NCI-H69 (cell line): Measurements from ENCODE around the gene ITFG2.

Experiments
- DNase-seq: peaks from one replicate; lab custom pipeline; 2025; lab: John Stamatoyannopoulos, UW

Gene ITFG2

GRCh38 chr12:2795291-2796186 is 16.9 kb upstream of the ITFG2 start:
- peak; percentile 88 for DNase-seq

GRCh38 chr12:2796187-2796666 is 16.2 kb upstream of the ITFG2 start:
- DNase-seq, result peak; percentile 47

- no peak for DNase-seq
These were observed 14.6 kb upstream of the ITFG2 start for GRCh38 chr12:2797721-2798418.

- DNase-seq, result no peak
These were observed 12.4 kb upstream of the ITFG2 start for GRCh38 chr12:2800046-2800570.

- DNase-seq, result no peak
These were observed 11.3 kb upstream of the ITFG2 start for GRCh38 chr12:2801044-2801783.

- no peak for DNase-seq
These were observed 8.7 kb upstream of the ITFG2 start for GRCh38 chr12:2803635-2804392.

GRCh38 chr12:2804393-2805142 is 7.9 kb upstream of the ITFG2 start:
- peak; percentile 52 for DNase-seq

- no peak for DNase-seq
These were observed 7.3 kb upstream of the ITFG2 start for GRCh38 chr12:2805143-2805520.

GRCh38 chr12:2806700-2807099 is 5.8 kb upstream of the ITFG2 start:
- DNase-seq, result no peak

GRCh38 chr12:2811801-2812200 is 667 bp upstream of the ITFG2 start:
- no peak for DNase-seq

GRCh38 chr12:2813214-2814185 is 1.0 kb downstream of the ITFG2 start:
- DNase-seq, result peak; percentile 87

GRCh38 chr12:2819810-2820209 is 7.3 kb downstream of the ITFG2 start:
- no peak for DNase-seq

- DNase-seq, result no peak
These were observed 8.0 kb downstream of the ITFG2 start for GRCh38 chr12:2820432-2820831.

- no peak for DNase-seq
These were observed 11.0 kb downstream of the ITFG2 start for GRCh38 chr12:2823483-2823882.

- no peak for DNase-seq
These were observed 12.1 kb downstream of the ITFG2 start for GRCh38 chr12:2824541-2824940.

- no peak for DNase-seq
These were observed 12.7 kb downstream of the ITFG2 start for GRCh38 chr12:2825132-2825531.

GRCh38 chr12:2826036-2826435 is 13.6 kb downstream of the ITFG2 start:
- DNase-seq, result no peak

GRCh38 chr12:2826721-2827515 is 14.4 kb downstream of the ITFG2 start:
- DNase-seq, result no peak

GRCh38 chr12:2829275-2829674 is 16.8 kb downstream of the ITFG2 start:
- DNase-seq, result no peak
